NCI-H1417 treated with DMSO at 0.1 percent for 48 hours (cell line): ENCODE measurements around the gene EXPH5.
A peak's percentile ranks its signal among the peaks of the same experiment; 100 is the strongest.
"Not testable (repeated sequence)": the region's sequence is repeated elsewhere in the genome, so short reads cannot be mapped to it uniquely, and the experiment has no call there.

ENCODE experiments used
- DNase-seq: peaks from one replicate; lab custom pipeline; 2025; lab: John Stamatoyannopoulos, UW

The EXPH5 gene, protein sequence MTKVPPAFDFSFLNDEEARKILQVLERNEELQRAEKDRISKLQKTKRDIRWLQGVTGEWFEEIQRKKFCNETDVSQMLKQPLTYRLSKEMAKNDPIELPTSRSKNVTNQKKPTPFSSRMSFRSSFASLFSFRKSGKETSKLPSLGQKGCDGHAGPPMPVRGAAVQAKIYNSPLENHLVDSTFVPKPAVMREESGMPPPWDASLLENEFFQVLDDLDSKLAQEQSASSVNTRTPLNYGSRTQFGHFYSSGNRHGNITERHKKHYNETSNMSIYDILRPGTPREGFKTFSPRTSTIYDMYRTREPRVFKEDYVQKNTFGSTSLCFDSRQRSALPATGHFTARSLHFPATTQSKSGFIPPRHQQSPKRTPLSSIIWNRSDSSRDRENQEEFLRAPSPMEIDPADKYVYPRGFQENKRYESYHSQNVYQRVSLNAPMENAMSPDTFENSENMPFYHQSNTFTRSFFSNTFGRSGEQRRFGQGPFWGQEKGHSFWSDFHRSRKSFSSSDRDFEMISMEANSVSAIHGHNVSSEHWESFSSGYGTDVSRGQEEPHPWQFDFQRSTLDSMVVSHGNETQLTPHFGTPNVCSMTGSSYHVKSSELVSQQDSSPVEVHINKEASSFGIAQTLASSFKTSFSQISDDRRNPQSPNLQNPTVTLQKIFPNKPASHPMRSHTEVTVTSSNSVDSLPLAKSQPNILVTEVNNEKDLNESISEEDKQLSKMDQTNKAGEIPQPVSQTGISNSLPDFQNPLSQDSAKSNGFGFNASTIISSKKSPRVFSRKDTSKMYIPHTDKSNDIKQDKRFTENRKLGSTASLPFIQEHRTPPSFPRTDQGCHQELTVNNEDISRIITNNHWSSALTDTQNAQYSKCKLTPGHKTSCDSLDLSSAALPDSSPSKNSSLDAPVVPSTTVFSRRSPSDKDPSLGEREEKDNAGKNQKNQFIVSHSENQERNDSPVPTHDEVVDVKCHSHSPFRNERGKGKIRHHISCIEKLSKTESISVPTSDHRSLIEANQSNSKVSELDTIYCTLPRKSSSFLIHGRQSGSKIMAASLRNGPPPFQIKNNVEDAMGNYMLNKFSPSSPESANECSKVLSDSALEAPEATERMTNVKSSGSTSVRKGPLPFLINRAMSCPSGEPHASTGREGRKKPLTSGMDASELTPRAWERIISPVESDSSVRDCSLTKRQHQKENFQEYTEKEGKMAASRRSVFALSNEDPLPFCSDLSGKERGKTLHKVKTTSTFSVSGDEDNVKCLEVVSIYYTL (N-terminal part only)

DNA sequence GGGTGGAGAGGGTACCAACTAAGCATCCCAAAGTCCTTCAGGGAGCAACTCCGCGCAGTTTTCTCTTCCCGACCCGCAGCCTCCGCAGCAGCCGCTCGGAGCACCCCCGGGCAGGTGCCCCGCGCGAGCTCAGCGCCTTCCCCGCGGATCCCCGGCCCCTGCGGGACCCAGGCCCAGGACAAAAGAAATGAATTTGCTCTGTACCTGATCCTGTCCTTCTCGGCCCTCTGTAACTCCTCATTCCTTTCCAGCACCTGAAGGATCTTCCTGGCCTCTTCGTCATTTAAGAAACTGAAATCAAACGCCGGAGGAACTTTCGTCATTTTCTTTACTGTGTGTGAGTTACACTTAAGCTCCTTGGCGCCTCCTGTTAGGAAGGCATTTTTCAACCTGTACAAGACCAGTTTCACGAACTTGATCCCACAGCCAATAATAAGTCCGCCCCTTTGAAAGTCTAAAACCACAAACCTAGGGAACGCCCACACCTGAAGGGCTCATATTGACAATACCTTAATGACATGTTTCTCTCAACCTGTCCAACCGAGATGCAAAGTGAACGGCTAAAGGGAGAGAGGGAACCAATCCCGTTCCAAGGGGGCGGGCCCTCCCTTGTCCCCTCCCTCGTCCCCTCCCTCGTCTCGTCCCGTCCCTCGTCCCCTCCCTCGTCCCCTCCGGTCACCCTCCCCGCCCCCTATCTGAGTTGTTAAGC lies at the start of gene EXPH5:
EXPH5 (minus strand) TSS at position 555 of the 709 bp plus-strand sequence; CDS start at position 323, 232 bp downstream.
- peak; percentile 89 for DNase-seq

DNA sequence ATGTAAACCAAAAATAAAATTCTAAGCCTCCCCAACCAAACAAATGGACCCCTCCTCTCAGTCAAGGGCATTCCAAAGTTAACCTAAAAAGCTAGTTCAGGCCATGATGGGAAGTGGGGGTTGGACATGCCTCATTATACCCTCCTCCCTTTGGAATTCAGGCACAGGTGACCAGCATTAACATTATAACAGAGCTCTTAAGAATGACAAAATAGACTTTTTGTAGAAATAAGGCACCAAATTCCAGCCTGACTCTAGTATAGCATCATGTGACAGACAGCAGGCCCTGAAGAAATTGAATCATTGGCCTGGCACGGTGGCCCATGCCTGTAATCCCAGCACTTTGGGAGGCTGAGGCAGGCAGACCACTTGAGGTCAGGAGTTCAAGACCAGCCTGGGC lies 48.2 kb upstream of the EXPH5 start:
- DNase-seq, result not testable (repeated sequence)

DNA sequence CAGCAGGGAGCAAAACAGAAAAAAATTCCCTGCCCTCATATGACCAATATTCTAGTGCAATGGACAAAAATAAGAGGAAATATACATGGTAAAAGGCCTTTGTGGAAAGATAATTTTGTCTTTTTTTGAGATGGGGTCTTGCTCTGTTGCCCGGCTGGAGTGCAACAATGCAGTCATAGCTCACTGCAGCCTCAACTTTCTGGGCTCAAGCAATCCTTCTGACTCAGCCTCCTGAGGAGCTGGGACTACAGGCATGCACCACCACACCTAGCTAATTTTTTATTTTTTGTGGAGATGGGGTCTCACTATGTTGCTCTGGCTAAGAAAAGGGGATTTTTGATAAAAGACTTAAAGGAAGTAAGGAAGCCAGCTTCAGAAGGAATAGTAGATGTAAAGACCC lies 45.6 kb upstream of the EXPH5 start:
- DNase-seq, result no peak

DNA sequence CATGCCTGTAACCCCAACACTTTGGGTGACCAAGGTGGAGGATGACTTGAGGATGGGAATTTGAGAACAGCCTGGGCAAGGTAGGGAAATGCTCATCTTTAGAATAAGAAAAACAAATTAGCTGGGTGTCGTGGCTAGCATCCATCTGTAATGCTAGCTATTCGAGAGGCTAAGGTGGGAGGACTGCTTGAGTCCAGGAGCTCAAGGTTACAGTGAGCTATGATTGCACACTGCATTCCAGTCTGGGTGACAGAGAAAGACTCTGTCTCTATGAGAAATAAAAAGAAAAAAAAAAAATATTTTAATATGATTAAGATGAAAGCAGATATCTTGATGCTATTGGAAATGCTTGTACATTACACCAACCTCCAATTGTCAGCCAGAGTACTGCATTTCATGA lies 42.7 kb upstream of the EXPH5 start:
- DNase-seq, result no peak

DNA sequence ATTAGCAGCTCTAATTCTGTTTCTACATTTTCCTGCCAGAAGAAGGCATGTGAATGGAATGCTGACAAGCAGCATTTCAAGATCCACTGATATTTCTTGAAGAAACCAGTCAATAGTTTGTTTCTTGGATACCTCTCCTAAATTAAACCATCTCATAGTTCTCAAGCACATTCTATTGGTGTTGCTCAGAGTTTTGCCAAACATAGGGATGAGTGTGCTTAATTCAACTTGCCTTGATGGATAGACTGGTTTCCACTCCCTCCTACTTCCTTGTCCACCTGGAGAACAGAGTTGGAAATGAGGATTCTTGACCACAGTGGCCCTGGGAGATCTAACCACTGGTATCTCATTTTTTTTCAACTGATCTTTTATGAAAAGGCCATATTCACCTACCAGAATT lies 41.5 kb upstream of the EXPH5 start:
- DNase-seq, result no peak

DNA sequence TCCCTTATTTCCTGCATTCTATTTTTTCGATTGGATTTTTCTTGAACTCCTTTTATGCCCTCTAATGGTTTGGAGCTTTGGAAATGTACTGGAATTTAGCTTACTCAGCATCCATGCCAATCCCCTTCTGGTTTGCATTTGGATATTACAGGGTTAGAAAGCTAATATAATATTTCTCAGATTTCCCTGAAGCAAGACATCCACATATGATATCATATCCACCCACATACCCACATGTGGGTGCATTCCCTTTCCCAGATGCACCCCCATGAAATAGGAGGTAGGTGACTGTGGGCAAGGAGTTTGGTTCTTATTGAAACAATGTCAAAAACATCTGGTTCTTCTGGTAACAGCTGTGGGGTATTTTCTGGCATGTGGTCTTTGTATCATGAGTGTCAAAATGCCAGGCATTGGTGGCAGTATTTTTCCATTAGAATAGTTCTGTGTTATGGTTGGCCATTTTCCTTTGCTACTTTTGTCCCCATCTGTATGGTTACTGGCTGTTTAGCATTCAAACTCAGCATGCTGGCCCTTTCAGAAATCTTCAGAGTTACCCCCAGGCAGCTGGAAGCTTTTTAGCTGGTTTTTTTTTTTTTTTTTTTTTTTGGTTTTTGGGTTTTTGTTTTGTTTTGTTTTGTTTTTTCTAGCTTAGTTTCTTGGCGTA lies 38.6 kb upstream of the EXPH5 start:
- DNase-seq, result no peak

DNA sequence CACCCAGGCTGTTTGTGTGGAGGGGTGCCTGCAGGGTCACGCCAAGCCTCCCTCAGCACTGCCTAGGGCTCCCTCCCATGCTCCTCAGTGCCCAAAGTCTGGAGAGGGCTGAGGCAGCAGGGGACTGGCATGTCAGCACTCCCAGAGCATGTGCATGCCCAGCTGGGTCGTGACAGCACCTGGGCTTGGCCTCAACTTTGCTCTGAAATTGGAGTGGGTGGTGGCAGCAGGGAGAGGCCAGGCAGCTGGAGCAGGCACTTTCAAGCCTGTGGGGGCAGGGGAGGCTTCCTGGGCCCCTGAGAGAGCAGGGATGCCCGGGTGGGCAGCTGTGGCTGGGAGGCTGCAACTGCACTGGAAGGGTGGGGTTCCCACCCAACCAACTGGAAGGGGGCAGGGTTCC lies 35.7 kb upstream of the EXPH5 start:
- DNase-seq, result no peak

DNA sequence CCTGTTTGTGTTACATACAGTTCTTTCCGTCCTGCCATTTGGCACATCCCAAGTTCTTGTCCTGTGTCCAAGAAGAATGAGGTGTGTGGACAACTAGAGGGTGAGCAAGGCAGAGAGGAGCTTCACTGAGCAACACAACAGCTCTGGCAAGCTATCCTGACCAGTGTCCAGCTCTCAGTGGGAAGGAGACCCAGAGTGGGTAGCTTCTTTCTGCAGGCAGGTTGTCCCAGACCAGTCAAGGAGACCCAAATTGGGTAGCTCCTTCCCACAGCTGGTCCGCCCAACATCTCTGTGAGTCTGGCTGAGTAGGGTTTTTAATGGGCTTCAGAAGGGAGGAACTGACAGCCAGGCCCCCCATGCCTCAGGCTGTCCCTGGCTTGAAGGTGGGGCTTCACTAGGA lies 35.2 kb upstream of the EXPH5 start:
- no peak for DNase-seq

DNA sequence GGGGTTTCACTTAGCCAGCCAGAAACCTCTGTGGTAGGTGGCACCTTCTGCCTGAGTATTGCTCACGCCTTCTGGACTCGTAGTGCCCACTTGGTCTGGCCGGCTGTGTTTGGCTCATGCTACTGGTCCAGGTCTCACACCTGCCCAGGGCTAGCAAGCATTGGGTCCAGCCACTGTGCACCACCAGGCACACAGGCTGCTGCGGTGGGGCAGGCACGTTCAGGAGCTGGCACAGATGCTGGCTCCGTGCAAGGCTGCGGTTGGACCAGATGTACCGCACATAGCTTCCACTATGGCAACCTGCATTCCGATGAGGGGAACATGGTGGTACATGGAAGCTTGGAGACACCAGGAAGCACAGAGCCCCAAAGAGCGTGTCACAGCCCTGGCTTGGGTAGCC lies 34.8 kb upstream of the EXPH5 start:
- no peak for DNase-seq

DNA sequence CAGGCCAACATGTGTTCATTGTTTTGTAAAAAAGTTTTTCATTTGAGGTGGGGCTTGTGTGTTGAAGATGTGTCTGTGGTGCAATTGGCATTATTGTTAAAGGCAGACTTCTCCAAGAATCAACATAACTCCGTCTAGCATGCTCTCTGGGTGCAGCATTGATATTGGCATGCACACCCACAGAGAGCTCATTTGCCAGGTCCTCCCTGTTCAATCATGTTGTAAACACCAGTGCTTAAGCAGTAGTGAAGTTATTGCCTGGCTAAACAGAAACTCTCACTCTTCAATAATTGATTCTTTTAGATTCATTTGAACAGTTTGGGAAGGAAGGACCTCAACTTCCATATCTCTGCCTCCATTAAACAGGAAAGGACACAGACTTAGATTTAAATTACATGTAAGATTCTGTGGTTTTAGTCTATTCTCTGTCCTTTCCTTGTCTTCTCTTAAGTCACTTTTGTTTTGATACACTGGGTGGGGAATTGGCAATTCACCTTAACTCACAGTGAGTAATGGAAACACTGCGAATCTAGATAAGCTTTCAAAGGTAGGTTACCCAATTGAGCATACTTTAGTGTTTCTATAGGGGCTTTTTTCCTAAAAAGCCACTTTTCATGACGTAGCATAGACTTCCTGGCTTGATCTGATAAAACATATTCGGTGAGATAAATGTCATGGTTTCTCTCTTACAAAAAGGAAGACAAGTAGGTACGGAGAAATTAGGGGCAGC lies 30.8 kb upstream of the EXPH5 start:
- no peak for DNase-seq

DNA sequence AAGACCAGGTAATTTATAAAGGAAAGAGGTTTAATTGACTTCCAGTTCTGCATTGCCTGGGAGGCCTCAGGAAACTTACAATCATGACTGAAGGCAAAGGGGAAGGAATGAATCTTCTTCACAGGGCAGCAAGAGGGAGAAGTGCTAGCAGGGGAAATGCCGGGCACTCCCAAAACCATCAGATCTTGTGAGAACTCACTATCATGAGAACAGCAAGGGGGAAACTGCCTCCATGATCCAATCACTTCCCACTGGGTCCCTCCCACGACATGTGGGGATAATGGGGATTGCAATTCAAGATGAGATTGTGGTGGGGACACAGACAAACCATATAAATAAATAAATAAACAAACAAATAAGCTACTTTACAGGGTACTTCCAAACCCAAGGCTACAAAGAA lies 28.8 kb upstream of the EXPH5 start:
- no peak for DNase-seq

DNA sequence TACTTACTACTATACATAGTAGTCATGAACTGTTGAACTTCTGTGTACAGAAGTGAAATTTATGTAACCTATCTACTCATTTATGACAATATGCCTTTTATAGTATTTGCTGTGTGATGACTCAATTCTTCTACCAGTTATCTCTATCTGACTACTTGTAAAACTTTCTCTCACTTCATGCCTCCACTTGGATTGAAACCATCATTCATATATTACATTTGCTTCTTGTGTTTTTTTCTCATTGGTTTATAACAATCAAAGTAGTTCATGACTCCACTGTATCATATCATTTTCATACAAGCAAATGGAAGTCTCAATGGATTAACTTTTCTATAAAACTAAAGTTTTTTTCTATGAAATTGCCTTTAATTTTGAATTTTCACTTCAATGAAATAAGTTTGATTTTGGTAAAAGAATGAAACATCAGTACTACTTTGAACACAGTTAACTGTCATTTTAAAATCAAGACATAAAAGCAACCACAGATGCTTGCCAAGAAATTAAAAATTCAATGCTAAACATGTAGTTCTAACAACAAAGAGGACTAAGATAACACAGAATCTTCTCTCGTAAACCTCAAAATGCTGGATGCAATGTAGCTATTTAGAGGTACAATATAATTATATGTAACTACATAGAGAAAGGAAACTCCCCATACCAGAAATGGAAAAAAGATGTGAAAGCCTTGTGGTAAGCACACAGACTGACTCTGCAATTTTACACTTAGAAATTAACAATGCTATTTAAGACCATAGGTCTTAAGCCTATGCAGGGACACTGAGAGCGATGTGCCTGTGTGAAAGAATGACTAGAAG lies 27.6 kb upstream of the EXPH5 start:
- DNase-seq, result no peak

DNA sequence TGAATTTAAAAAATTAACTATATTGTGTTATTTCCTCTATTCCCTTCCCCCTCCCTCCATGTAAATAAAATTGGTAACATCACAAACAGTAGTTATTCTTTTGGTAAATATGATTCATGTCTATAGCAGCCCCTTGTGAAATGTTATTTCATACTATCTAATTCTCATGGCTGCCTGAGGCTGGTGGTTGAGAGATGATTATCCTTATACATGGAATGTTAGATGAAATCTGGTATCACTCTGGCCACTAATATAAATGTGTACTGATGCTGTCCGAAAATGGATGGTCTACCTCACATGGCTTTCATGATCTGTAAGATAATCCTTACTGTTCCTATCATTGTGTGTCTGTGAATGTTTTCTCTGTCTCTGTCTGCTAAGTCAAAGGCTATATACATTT lies 25.0 kb upstream of the EXPH5 start:
- DNase-seq, result no peak

DNA sequence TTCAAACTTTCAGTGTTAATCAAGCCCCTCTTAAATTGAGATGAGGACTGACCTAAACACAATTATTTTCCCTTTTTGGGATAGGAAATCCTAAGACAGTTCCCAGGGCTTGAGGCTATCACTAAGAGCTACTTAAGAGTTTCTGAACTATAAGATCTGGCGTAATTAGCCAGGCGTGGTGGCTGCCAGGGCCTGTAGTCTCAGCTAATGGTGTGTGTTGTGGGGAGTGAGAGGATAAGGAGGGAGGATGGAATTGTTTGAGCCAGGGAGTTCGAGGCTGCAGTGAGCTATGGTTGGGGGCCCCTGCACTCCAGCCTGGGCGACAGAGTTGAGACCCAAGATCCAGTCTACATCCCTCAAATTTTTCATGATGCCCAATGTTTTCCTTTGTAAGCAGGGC lies 23.5 kb upstream of the EXPH5 start:
- DNase-seq, result no peak

DNA sequence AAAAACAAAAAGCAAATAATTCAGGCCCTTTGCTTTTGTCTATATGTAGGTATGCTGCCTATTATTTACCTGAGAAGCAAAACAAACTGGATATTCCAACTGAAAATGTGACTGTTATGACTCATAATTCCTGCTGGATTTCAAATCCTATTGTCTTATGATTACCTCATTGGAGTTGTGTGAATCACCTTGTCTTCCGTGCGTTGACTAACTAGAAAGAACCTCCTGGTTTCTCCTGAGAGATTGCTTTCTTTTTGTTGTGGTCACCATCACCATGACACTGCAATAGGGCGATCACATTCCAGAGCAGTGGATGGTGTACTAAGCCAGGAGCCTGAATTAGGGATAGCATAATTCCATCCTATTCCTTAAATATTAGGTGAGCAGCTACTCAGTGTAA lies 23.0 kb upstream of the EXPH5 start:
- DNase-seq, result no peak

DNA sequence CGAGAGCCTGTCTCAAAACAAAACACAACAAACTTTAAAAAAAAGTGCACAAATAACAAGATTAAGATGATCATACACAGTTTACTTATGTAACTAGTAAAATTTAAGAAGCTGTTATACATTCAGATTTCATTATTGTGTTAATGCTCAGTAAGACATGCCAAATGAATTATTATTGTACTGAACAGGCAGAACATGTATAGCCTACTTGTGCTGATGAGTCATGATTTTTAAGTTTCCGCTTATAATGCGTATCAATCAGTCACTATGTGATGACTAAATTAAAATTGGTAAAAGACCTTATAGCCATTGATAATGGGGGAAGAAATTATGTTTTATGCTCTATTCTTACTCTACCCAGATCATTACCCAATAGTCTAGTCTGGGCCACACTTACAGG lies 20.5 kb upstream of the EXPH5 start:
- DNase-seq, result no peak

DNA sequence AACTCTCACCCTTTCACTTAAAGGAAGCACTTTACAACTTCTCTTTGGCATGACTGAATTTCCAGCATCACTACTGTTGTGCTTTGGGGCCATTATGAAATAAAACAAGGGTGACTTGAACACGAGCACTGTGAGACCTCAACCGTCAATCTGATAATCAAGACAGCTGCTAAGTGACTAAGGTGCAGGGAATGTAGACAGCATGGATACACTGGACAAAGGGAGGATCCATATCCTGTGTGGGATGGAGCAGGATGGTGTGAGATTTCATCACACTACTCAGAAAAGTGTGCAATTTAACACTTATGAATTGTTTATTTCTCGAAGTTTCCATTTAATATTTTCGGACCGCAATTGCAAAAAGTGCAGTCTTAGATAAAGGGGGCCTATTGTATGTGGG lies 16.1 kb upstream of the EXPH5 start:
- no peak for DNase-seq

DNA sequence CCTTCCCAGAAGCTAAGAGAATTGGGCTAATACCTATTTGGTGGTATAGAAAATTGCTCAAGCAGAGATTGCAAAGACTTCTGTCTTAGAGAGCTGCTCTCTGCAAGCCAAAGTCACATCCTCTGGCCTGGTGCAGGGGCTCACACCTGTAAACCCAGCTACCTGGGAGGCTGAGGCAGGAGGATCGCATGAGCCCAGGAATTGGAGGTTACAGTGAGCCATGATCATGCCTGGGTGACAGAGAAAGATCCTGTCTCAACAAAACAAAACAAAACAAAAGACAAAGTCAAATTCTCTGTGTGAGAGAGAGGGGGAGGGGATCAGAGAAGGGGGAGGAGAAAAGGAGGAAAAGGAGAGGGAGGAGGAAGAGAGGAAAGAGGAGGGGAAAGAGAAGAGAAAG lies 15.0 kb upstream of the EXPH5 start:
- no peak for DNase-seq

DNA sequence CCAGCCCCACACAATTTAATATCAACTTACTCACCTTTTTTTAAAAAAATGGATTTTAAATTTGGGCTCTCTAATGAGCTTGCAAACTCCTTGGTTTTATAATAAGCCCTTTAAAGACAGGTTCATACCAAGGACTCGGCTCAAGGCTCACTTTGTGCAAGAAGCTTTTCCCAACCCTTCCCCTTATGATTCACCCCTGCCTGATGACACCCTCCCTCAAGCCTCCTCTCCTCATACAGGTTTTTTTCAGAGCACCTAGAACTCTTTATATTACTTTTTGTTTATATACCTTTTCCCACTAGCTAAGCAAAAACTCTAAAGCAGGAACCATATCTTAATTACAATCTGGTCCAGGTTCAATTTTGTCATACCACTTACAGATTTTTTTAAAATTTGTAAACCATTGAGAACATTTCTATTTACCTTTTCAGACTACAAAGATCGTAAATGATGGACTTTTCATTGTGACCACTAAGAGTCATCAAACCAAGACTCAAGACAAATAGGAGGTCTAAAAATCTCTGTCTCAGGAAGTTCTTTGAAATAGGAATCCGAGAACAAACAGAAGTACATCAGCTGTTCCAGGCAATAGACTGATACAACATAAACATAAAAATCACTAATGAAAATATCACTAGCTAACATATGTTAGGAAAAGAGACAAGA lies 13.1 kb upstream of the EXPH5 start:
- DNase-seq, result no peak
